Body of pancreas (tissue), 4 donors: ENCODE results near the gene CEP68. TPM values are rescaled to one million over a fixed set of nuclear protein-coding genes. Genes with fewer than 3 reads are reported as not detected.
A peak's percentile ranks its signal among the peaks of the same experiment; 100 is the strongest.

Experiments
- ATAC-seq: fragments of 150-250 bp; one replicate; pipeline ENCODE4 v1.9.1; 2016
- DNase-seq, 4 donors: peaks; one replicate each; pipeline ENCODE4 v3.0.0-alpha.2; 2019
- H3K27ac ChIP-seq, 4 donors: fragments of 200-600 bp; sonication (generic); 1 replicate in 3 of 4; 2 replicates in 1 of 4; pipeline versions ENCODE4 v1.5.1 to v1.6.1; 2016 to 2019; ENCODE audit warnings: mild to moderate bottlenecking in 1 of 4, mixed read lengths in 1 of 4, moderate library complexity in 1 of 4
- H3K27me3 ChIP-seq, 2 donors: fragments of 200-600 bp; sonication (generic); one replicate each; pipeline ENCODE4 v1.6.0; 2016; ENCODE audit warnings: mild to moderate bottlenecking in 1 of 2
- H3K36me3 ChIP-seq, 2 donors: fragments of 200-600 bp; sonication (generic); replicated peaks in 1 of 2; 2 replicates each; pipeline ENCODE4 v1.5.1; 2016; ENCODE audit warnings: low read depth in 2 of 2; ENCODE audit not compliant: insufficient read depth in 1 of 2
- H3K4me1 ChIP-seq: fragments of 200-600 bp; sonication (generic); one replicate; pipeline ENCODE4 v1.6.0; 2016
- H3K4me3 ChIP-seq, 2 donors: fragments of 200-600 bp; sonication (generic); 1 replicate in 1 of 2; 2 replicates in 1 of 2; pipeline ENCODE4 v1.5.1; 2016 to 2019
- H3K9me3 ChIP-seq, 3 donors: fragments of 200-600 bp; sonication (generic); 1 replicate in 2 of 3; 2 replicates in 1 of 3; pipeline ENCODE4 v1.5.1; 2016
- POLR2A ChIP-seq, 3 donors: fragments of 450-650 bp; IDR thresholded peaks; one replicate each; pipeline ENCODE4 v1.6.1; 2016; ENCODE audit warnings: antibody characterized with exemption in 3 of 3, mild to moderate bottlenecking in 2 of 3
- WGBS, 2 donors: methylation state at CpG; one replicate each; pipeline ENCODE4 v1.1.5; 2017; 5-methylcytosine and 5-hydroxymethylcytosine counted together
- intact Hi-C: fragments of 100-400 bp; cut with DNase I; formaldehyde crosslinking; loops from one replicate; pipeline ENCODE4 v1.15.1; 2023
- total RNA-seq, 2 donors: library from RNA; depleted of rRNA; stranded (reverse); fragments of >200 nt; gene quantifications; one replicate each; pipeline ENCODE4 v1.1.0, GENCODE V29; 2016
- TF ChIP-seq, protein P1 (sequence below), 7 experiments: fragments of 450-650 bp in 4 of 7; fragments of 200-600 bp in 3 of 7; sonication (generic) in 3 of 7; IDR thresholded peaks; one replicate each; pipeline ENCODE4 v1.5.1; 2016 to 2019; ENCODE audit warnings: antibody characterized with exemption in 7 of 7

The CEP68 gene
- total RNA-seq, 2 donors from 2014 or later: 6.9 to 20.0 TPM

DNA sequence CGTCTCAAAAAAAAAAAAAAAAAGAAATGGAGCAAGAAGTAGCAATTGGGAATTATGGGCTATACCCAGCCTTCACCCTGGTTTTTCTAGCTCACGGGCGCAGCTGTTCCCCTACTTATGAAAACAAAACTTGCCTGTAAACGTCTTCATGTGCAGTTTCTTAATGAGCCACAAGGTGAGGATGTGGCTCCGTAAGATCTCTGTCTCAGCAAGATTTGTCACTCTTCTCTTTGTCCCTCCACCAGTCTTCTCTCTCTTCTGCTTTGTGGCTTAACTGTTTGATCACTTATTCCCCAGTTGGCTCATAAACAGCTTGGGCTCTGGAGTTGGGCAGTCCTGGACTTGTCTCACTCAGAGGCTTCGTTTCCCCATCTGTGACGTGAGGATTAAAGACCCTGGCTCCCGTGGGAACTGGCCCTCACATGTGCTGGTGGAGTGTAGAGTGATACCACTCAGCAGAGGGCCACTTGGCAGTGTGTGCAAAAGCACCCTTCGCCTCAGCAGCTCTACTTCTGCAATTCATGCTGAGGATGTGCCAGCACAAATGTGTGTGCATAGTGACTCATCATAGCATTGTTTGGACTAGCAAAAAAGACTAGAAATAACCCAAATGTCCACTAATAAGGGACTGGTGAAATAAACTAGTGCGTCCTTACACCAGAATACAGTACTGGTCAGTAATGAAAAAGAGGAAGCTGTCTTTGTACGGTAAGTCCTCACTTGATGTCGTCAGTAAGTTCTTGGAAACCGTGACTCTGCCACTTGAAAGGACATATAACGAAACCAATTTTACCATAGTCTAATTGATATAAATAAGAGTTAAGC is 8.7 kb downstream of the CEP68 start:
- H3K4me1 ChIP-seq: peaks cover 77% of the 10 kb centered on the region
- H3K36me3 ChIP-seq: no peaks in the 10 kb centered on the region
- intact Hi-C loops: no loop called here
- peak; percentile 53 to 84 (median 70) for DNase-seq
- no peaks in the 10 kb centered on the region for H3K27me3 ChIP-seq
- 31 to 33% methylated on average over 14 of the region's 14 CpGs for WGBS, 2 donors
- H3K4me3 ChIP-seq: no peak overlapping the region
- peak overlapping the region; percentile 19 to 82 (median 58) for H3K27ac ChIP-seq
- TF ChIP-seq, protein P1, sequence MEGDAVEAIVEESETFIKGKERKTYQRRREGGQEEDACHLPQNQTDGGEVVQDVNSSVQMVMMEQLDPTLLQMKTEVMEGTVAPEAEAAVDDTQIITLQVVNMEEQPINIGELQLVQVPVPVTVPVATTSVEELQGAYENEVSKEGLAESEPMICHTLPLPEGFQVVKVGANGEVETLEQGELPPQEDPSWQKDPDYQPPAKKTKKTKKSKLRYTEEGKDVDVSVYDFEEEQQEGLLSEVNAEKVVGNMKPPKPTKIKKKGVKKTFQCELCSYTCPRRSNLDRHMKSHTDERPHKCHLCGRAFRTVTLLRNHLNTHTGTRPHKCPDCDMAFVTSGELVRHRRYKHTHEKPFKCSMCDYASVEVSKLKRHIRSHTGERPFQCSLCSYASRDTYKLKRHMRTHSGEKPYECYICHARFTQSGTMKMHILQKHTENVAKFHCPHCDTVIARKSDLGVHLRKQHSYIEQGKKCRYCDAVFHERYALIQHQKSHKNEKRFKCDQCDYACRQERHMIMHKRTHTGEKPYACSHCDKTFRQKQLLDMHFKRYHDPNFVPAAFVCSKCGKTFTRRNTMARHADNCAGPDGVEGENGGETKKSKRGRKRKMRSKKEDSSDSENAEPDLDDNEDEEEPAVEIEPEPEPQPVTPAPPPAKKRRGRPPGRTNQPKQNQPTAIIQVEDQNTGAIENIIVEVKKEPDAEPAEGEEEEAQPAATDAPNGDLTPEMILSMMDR (IDR thresholded peaks at IDR 0.05): peak; percentile 38 to 88 (median 60)
- peak in 2 of 3 donors; percentile 15 to 42 for TF ChIP-seq POLR2A (IDR thresholded peaks at IDR 0.05)
- ATAC-seq: peak; percentile 47
- H3K9me3 ChIP-seq: no peaks in the 10 kb centered on the region

DNA sequence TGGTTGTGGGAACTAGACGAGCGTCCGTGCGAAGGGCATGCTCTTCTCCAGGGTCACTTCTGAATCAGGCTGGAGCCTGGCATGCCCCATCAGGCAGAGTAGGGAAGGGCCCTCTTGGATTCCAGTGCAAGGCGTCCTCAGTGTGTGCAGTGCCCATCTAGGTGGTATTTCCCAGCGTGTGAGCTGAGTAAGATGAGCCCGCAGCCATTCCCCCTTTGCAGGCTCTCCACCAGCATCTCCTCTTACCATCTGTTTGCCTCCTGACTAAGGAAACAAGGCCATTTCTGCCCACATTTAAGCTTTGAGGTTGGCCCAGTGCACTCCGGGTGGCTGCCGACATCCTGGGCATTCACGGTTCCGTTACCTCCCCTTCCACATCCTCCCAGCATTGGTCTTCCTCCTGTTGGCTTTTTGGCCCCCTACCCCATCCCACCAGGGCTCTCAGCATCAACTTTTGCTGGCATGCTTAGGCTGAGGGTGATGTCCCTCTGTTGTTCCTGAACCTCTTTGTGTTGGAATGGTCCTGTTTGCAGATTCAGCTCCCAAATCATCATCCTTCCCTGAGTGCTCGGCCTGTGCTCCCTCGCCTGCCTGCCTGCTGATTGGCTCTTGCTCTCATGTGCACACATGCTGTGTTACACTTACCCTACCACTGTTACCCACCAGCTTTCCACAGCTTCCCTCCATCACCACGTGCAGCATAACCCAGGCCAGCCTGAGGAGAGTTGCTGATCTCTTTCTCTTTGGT is 11.8 kb downstream of the CEP68 start:
- peaks cover 0 to 2% of the 10 kb centered on the region in 2 donors for H3K36me3 ChIP-seq
- TF ChIP-seq POLR2A (IDR thresholded peaks at IDR 0.05): no peak
- TF ChIP-seq, protein P1 (IDR thresholded peaks at IDR 0.05): no peak
- no peak overlapping the region for H3K27ac ChIP-seq
- 72 to 78% methylated on average over 14 of the region's 14 CpGs for WGBS, 2 donors
- H3K4me1 ChIP-seq: peaks cover 52% of the 10 kb centered on the region
- no peaks in the 10 kb centered on the region for H3K9me3 ChIP-seq
- no peaks in the 10 kb centered on the region for H3K27me3 ChIP-seq
- intact Hi-C loops: no loop called here
- ATAC-seq (no peak), DNase-seq (no peak)
- no peak overlapping the region for H3K4me3 ChIP-seq

DNA sequence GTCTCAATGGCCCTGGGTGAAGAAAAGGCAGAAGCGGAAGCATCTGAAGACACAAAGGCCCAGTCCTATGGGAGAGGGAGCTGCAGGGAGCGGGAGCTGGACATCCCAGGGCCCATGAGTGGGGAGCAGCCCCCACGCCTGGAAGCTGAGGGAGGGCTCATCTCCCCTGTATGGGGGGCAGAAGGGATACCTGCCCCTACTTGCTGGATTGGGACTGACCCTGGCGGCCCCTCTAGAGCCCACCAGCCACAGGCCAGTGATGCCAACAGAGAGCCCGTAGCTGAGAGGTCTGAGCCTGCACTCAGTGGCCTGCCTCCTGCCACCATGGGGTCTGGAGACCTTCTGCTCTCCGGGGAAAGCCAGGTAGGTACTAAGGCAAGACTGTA is 13.2 kb downstream of the CEP68 start:
- intact Hi-C loops: no loop called here
- no peak for DNase-seq
- Histone ChIP-seq H3K4me3 (no peak overlapping the region), H3K4me1 (peaks cover 40% of the 10 kb centered on the region), H3K36me3 (peaks cover 0 to 2% of the 10 kb centered on the region in 2 donors), H3K27ac (peak overlapping the region in 2 of 4 donors; percentile 15 to 23), H3K9me3 (no peaks in the 10 kb centered on the region), H3K27me3 (no peaks in the 10 kb centered on the region)
- 88% methylated on average over 2 to 6 of the region's 6 CpGs for WGBS, 2 donors
- ATAC-seq: no peak
- TF ChIP-seq, protein P1 (IDR thresholded peaks at IDR 0.05): no peak
- no peak for TF ChIP-seq POLR2A (IDR thresholded peaks at IDR 0.05)

DNA sequence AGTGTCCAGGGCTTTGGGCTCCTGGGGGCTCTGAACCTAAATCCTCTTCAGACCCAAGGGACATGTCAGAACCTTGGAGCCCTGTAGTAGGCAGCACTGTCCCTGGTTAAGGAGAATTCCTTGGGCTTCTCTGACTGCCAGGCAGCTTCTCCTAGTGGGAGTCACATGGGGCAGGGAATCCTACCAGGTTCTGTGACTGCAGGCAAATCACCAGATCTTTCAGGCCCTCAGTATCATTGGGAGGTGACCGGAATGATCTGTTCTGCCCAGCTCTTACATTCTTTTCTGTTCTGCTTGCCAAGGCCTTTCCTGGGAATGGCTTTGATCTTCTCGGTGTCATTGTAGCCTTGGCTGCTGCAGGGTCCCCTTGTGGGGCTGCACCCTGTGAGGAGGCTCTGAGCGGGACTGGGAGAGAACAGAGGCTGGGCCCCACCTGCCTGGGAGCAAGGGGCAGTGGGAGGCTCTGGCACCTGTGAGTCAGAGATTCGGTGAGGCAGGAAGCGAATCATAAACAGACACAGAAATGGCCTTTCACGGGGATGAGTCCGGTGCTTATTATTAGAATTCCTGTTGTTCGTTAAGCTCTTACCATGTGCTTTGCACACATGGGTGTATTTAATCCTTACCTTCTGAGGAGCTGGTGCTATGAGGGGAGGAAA is 14.1 kb downstream of the CEP68 start:
- no peak for ATAC-seq
- WGBS, 2 donors: 63 to 70% methylated on average over 5 to 8 of the region's 8 CpGs
- no peaks in the 10 kb centered on the region for H3K9me3 ChIP-seq
- intact Hi-C loops: loop anchor here (10.0 kb wide), 1 partner anchor 54 kb away; no protein-coding TSS in a partner anchor
- no peak for TF ChIP-seq POLR2A (IDR thresholded peaks at IDR 0.05)
- TF ChIP-seq, protein P1 (IDR thresholded peaks at IDR 0.05): no peak
- no peak for DNase-seq
- no peak overlapping the region for H3K4me3 ChIP-seq
- peaks cover 32% of the 10 kb centered on the region for H3K4me1 ChIP-seq
- peak overlapping the region in 3 of 4 donors; percentile 15 to 23 (median 15) for H3K27ac ChIP-seq
- no peaks in the 10 kb centered on the region for H3K27me3 ChIP-seq
- H3K36me3 ChIP-seq: peaks cover 0 to 2% of the 10 kb centered on the region in 2 donors
